Vagina (tissue), 2 donors: ENCODE measurements around the gene ZBTB45.

Experiments used
- CTCF ChIP-seq, 3 experiments: fragments of 450-650 bp in 2 of 3; fragments of 200-600 bp in 1 of 3; sonication (generic) in 1 of 3; IDR thresholded peaks; one replicate each; pipeline ENCODE4 v1.5.1; 2017 to 2019; ENCODE audit warnings: antibody characterized with exemption in 3 of 3, mild to moderate bottlenecking in 2 of 3, moderate library complexity in 2 of 3
- POLR2A ChIP-seq, 2 donors: fragments of 450-650 bp; IDR thresholded peaks; one replicate each; pipeline ENCODE4 v1.6.1; 2017; ENCODE audit warnings: antibody characterized with exemption in 2 of 2, mild to moderate bottlenecking in 2 of 2, moderate library complexity in 2 of 2

- TF ChIP-seq POLR2A (IDR thresholded peaks at IDR 0.05) (no peak), CTCF (IDR thresholded peaks at IDR 0.05) (no peak)
These were observed 37.1 kb upstream of the ZBTB45 start for GRCh38 chr19:58556622-58557220.
